Coronary artery (tissue), 2 donors: ENCODE results near the gene BTBD9.

Source experiments
- DNase-seq: peaks from one replicate; pipeline ENCODE4 v3.0.0-alpha.2; 2017; ENCODE audit warnings: low spot score
- H3K27ac ChIP-seq, 2 donors: fragments of 200-600 bp; sonication (generic); one replicate each; pipeline ENCODE4 v1.5.1; 2016 to 2019
- H3K4me3 ChIP-seq: fragments of 200-600 bp; sonication (generic); 2 replicates; pipeline ENCODE4 v1.5.1; 2016; ENCODE audit warnings: mild to moderate bottlenecking, moderate library complexity
- TF ChIP-seq, protein P1 (sequence below): fragments of 200-600 bp; sonication (generic); IDR thresholded peaks from one replicate; pipeline ENCODE4 v1.5.1; 2019; ENCODE audit warnings: antibody characterized with exemption

The BTBD9 gene

DNA sequence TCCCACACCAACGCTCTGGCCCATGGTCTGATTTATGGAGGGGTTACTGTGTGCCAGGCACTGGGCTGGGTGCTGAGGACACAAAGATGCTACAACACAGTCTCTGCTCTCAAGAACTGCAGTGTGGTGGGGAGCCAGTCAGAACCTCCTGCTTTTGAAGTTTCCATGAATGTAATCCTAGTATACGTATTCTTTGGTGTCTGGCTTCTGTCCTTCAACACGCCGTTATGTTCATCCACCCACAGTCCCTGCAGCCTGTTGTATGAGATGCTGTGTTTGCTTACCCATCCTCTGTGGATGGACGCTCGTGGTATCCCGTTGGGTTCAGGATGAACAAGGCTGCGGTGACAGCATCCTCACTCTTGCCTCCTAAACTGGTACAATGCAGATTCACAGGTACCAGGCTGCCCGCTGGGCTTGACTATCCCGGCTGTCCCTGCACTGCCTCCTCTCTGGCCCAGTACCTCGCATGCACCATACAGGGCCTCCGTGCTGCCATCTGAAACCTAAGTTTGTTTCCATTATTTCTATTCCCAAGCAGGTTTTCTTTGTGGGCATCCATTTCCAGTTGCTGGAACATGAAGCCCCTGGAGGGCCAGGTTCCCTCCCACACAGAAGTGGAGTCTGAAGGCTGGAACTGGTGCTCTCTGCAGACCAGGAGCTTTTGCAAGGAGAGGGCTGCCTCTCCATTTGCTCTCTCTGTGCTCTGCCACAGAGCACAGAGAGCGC, 455.7 kb downstream of the BTBD9 start:
- no peak overlapping the region for H3K4me3 ChIP-seq
- DNase-seq: no peak
- TF ChIP-seq, protein P1, sequence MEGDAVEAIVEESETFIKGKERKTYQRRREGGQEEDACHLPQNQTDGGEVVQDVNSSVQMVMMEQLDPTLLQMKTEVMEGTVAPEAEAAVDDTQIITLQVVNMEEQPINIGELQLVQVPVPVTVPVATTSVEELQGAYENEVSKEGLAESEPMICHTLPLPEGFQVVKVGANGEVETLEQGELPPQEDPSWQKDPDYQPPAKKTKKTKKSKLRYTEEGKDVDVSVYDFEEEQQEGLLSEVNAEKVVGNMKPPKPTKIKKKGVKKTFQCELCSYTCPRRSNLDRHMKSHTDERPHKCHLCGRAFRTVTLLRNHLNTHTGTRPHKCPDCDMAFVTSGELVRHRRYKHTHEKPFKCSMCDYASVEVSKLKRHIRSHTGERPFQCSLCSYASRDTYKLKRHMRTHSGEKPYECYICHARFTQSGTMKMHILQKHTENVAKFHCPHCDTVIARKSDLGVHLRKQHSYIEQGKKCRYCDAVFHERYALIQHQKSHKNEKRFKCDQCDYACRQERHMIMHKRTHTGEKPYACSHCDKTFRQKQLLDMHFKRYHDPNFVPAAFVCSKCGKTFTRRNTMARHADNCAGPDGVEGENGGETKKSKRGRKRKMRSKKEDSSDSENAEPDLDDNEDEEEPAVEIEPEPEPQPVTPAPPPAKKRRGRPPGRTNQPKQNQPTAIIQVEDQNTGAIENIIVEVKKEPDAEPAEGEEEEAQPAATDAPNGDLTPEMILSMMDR: no peak
- H3K27ac ChIP-seq: no peak overlapping the region

DNA sequence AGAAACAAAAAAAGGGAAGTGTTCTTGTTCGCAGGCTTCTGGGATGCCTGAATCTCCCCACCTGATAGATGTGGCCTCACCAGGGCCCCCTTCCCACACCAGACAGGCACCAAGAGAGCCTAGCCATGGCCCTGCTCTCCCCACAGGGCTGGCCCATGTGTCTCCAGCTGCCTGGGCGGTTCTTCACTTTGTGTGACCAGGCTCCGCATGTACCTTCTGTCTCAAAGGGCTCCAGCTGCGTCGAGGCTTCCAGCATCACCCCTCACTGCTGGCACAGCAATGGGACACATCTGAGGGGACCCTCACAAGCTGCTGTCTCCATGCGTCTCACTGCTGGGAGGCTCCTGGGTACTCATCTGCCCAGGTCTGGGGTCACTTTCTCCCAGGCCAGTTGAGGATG, 457.3 kb downstream of the BTBD9 start:
- peak; percentile 64 for DNase-seq
- TF ChIP-seq, protein P1: no peak
- H3K27ac ChIP-seq: no peak overlapping the region
- no peak overlapping the region for H3K4me3 ChIP-seq

DNA sequence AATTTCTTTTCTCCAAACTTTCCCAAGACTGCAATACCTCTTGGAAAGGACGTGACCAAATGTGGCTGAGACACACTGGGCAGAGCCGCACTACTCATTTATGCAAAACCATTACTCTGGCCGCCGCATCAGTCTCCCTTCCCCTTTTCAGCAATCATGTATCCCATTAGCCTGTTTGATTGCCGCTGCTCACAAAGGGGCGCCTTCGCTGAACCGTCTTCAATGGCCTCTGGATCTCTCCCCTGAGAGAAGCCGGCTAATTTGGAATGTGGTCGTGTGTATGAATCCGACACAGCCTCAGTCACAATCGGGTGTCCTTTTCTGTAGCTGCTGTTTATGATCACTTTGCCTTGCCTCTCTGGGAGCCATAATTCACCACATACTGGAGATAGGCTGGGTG, 459.1 kb downstream of the BTBD9 start:
- H3K4me3 ChIP-seq: no peak overlapping the region
- peak; percentile 40 for DNase-seq
- TF ChIP-seq, protein P1: no peak
- no peak overlapping the region for H3K27ac ChIP-seq

DNA sequence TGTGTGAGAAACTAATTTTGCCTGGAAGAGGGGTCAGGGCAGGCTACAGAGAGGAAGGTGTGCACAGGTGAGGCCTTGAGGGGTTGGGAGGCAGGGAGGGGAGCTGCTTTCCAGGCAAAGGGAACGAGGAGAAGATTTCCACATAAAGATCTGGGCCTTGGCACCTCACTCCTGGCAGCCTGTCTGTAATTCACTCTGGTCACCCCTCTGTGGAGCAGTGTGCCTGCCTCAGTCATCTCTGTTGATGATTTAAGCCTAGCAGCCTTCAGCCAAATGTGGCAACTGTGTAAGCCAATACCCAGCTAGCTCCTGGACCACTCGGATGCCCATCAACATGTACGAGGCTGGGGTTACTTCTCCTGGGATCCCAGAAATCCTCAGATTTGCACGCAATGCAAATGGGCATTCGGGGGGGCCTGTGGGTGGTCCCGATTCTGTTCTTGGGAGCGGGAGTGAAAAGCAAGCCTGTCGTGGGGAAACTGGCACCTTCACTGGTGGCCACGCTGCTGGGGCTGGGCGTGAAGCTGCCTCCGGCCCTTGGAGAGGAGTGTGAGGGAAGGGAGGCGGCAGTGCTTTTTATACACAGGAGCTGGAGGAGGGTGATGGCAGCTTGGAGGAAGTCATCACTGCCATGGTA, 459.8 kb downstream of the BTBD9 start:
- TF ChIP-seq, protein P1: no peak
- H3K4me3 ChIP-seq: no peak overlapping the region
- H3K27ac ChIP-seq: no peak overlapping the region
- DNase-seq: peak; percentile 66

DNA sequence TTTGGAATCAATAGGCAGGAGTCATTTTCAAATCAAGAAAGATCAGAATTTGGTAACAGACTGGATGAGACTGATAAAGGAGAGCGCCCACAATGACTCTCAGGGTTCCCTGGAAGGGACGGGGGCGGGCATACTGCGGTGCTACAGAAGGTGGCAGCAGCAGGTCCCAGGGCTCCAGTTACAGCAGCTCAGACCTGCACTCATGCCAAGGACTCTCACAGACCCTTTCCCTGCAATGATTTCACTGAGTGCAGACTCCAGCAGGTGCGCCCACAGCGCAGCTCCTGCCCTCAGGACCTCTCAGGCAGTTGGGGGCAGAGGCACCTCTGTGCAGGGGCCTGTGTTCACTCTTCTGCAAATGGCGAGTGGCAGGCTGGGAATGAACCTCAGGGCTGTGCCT, 460.4 kb downstream of the BTBD9 start:
- no peak for DNase-seq
- TF ChIP-seq, protein P1: no peak
- Histone ChIP-seq H3K4me3 (no peak overlapping the region), H3K27ac (no peak overlapping the region)

DNA sequence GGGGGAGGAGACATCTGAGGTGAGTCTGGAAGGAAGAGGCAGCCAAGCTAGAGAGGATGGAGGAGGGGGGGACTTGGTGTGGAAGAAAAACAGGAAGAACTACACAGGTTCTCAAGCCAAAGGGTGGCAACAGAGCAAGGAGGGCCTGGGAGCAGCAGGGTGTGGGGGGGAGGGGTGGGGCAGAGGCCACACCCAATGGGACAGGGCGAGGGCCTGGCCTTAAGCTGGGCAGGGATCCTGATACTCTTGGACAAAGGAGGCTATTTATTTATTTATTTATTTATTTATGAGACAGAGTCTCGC, 461.2 kb downstream of the BTBD9 start:
- H3K27ac ChIP-seq: no peak overlapping the region
- TF ChIP-seq, protein P1: no peak
- no peak overlapping the region for H3K4me3 ChIP-seq
- DNase-seq: no peak
